Keratinocyte (primary cell): Measurements from ENCODE around the gene RAB11B.
"Not testable (repeated sequence)": the region's sequence is repeated elsewhere in the genome, so short reads cannot be mapped to it uniquely, and the experiment has no call there.

Source experiments
- CTCF ChIP-seq, 3 experiments: IDR thresholded peaks in 1 of 3; conservative IDR thresholded peaks in 1 of 3; optimal IDR thresholded peaks in 1 of 3; 2 replicates in 2 of 3; 3 replicates in 1 of 3; pipeline versions ENCODE3 to v1.5.1; 2011; ENCODE audit warnings: low read length in 3 of 3, mild to moderate bottlenecking in 3 of 3, moderate library complexity in 2 of 3, control low read depth in 1 of 3, inconsistent platforms in 1 of 3; ENCODE audit not compliant: insufficient read depth in 2 of 3; ENCODE audit errors: extremely low read depth in 1 of 3
- EZH2 ChIP-seq: IDR thresholded peaks from one replicate; pipeline ENCODE4 v1.6.1; 2012; ENCODE audit warnings: inconsistent platforms, mild to moderate bottlenecking, low read length, moderate library complexity

GRCh38 chr19:8375766-8376165 lies 14.4 kb upstream of the RAB11B start:
- not testable (repeated sequence) for TF ChIP-seq CTCF (optimal IDR thresholded peaks at IDR 0.05 in 1 of 3, IDR thresholded peaks at IDR 0.05 in 1 of 3, conservative IDR thresholded peaks at IDR 0.05 in 1 of 3; ENCODE audit: extremely low read depth in 1 of 3, insufficient read depth in 2 of 3, low read length in 3 of 3); EZH2
